ENCODE data around the gene SLC25A21.

DNA sequence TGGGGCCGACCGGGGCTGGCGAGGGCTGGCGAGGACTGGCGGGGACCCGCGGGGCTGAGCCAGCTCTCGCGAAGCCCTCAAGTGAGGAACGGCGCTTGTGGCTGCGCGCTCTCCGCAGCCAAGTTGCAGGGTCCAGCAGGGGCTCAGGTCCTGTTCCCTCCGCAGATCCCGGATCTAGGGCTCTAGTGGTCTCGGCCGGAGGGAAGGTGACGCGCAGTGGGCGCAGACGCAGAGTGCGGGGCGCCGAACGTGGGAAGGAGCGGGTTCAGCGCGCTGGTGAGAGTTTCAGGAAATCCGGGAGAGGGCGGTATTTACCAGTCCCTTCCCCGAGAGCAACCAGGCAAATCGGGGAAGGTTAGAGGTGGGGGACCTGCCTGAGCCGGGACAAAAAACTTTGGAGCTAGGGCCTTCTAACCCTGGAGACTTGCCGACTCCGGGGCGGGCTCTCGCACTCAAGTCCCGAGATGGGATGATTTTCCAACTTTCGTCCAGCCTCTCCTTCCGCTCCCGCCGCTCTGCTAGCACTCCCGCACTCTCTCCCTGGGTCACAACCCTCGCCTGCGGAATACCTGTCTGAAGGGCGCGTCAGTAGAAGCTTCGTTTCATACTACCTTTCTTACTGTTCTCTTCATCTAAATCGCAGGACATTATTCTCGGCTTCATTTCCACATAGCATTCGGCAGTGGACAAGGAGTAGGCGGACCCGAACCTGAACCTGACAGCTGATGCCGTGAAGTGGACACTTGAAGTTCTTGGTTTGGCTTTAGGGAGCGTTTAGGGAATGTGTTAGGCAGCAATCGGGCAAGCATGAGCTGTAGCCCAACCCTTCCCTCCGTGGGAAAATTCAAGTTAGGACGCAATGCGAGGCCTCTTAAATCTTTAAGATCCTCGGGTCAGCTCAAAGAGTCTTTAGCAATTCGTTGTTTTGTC, 524.3 kb downstream of the SLC25A21 start:
- no peak for TF ChIP-seq POLR2A (IDR thresholded peaks at IDR 0.05; ENCODE audit: low read length)
- TF ChIP-seq, protein P1, sequence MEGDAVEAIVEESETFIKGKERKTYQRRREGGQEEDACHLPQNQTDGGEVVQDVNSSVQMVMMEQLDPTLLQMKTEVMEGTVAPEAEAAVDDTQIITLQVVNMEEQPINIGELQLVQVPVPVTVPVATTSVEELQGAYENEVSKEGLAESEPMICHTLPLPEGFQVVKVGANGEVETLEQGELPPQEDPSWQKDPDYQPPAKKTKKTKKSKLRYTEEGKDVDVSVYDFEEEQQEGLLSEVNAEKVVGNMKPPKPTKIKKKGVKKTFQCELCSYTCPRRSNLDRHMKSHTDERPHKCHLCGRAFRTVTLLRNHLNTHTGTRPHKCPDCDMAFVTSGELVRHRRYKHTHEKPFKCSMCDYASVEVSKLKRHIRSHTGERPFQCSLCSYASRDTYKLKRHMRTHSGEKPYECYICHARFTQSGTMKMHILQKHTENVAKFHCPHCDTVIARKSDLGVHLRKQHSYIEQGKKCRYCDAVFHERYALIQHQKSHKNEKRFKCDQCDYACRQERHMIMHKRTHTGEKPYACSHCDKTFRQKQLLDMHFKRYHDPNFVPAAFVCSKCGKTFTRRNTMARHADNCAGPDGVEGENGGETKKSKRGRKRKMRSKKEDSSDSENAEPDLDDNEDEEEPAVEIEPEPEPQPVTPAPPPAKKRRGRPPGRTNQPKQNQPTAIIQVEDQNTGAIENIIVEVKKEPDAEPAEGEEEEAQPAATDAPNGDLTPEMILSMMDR (IDR thresholded peaks at IDR 0.05), result peak; percentile 73
- TF ChIP-seq CBX8 (IDR thresholded peaks at IDR 0.05), result no peak
- no peak for TF ChIP-seq CHD4 (IDR thresholded peaks at IDR 0.05; ENCODE audit: borderline replicate concordance)
- TF ChIP-seq MAZ (IDR thresholded peaks at IDR 0.05; ENCODE audit: borderline replicate concordance, low read depth, low read length), result no peak
